Trophoblast cell (in vitro differentiated cells and primary cell): ENCODE measurements around the gene DHPS.

Source experiments
- DNase-seq, 2 donors: peaks; one replicate each; pipeline ENCODE4 v3.0.0-alpha.2; 2016
- H2AFZ ChIP-seq: 2 replicates; pipeline ENCODE4 v1.6.1; 2013; ENCODE audit warnings: low read length, moderate library complexity, mild to moderate bottlenecking; ENCODE audit not compliant: insufficient read depth, poor library complexity
- H2AK5ac ChIP-seq: 2 replicates; pipeline ENCODE4 v1.6.1; 2013; ENCODE audit warnings: mild to moderate bottlenecking, low read length
- H2BK120ac ChIP-seq: 2 replicates; pipeline ENCODE4 v1.6.1; 2013; ENCODE audit warnings: low read length, mild to moderate bottlenecking, moderate library complexity; ENCODE audit not compliant: insufficient read depth, poor library complexity
- H2BK12ac ChIP-seq: 2 replicates; pipeline ENCODE4 v1.6.1; 2013; ENCODE audit warnings: mild to moderate bottlenecking, low read length, moderate library complexity
- H2BK5ac ChIP-seq: 2 replicates; pipeline ENCODE4 v1.6.1; 2013; ENCODE audit warnings: low read length, low read depth, moderate library complexity, mild to moderate bottlenecking; ENCODE audit not compliant: poor library complexity
- H3K14ac ChIP-seq: 2 replicates; pipeline ENCODE4 v1.6.1; 2013; ENCODE audit warnings: mild to moderate bottlenecking, low read length
- H3K18ac ChIP-seq: 2 replicates; pipeline ENCODE4 v1.6.1; 2013; ENCODE audit warnings: mild to moderate bottlenecking, low read length
- H3K23ac ChIP-seq: 2 replicates; pipeline ENCODE4 v1.6.1; 2013; ENCODE audit warnings: low read length
- H3K27ac ChIP-seq: 2 replicates; pipeline ENCODE4 v1.5.1; 2013; ENCODE audit warnings: low read depth, mild to moderate bottlenecking, inconsistent platforms, low read length, moderate library complexity
- H3K27me3 ChIP-seq: 2 replicates; pipeline ENCODE4 v1.6.1; 2013; ENCODE audit warnings: inconsistent platforms, mild to moderate bottlenecking, low read length, moderate library complexity; ENCODE audit not compliant: insufficient read depth
- H3K36me3 ChIP-seq, 2 experiments: 1 replicate in 1 of 2; 2 replicates in 1 of 2; pipeline ENCODE4 v1.6.1; 2013; ENCODE audit warnings: low read length in 2 of 2, mild to moderate bottlenecking in 2 of 2, moderate library complexity in 1 of 2; ENCODE audit not compliant: insufficient read depth in 2 of 2, control insufficient read depth in 1 of 2
- H3K4ac ChIP-seq: 2 replicates; pipeline ENCODE4 v1.6.1; 2013; ENCODE audit warnings: low read depth, mild to moderate bottlenecking, low read length, moderate library complexity
- H3K4me1 ChIP-seq, 2 experiments: 1 replicate in 1 of 2; 2 replicates in 1 of 2; pipeline ENCODE4 v1.6.1; 2013; ENCODE audit warnings: low read length in 2 of 2, mild to moderate bottlenecking in 2 of 2, moderate library complexity in 1 of 2; ENCODE audit not compliant: insufficient read depth in 2 of 2, control insufficient read depth in 1 of 2
- H3K4me2 ChIP-seq: 2 replicates; pipeline ENCODE4 v1.6.1; 2013; ENCODE audit warnings: inconsistent platforms, mild to moderate bottlenecking, low read length, moderate library complexity
- H3K4me3 ChIP-seq: 2 replicates; pipeline ENCODE4 v1.5.1; 2013; ENCODE audit warnings: mild to moderate bottlenecking, low read depth, low read length, inconsistent platforms
- H3K79me1 ChIP-seq: one replicate; pipeline ENCODE4 v1.6.1; 2013; ENCODE audit warnings: low read length
- H3K79me2 ChIP-seq: 2 replicates; pipeline ENCODE4 v1.6.1; 2013; ENCODE audit warnings: low read length, mild to moderate bottlenecking; ENCODE audit not compliant: control insufficient read depth, insufficient read depth, poor library complexity
- H3K9ac ChIP-seq: 2 replicates; pipeline ENCODE4 v1.6.1; 2013; ENCODE audit warnings: mild to moderate bottlenecking, low read length
- H3K9me3 ChIP-seq: 2 replicates; pipeline ENCODE4 v1.6.1; 2013; ENCODE audit warnings: low read depth, mild to moderate bottlenecking, control low read depth, inconsistent platforms, low read length; ENCODE audit not compliant: insufficient read depth
- H4K12ac ChIP-seq: 2 replicates; pipeline ENCODE4 v1.6.1; 2013; ENCODE audit warnings: low read depth, mild to moderate bottlenecking, low read length, moderate library complexity
- H4K8ac ChIP-seq: 2 replicates; pipeline ENCODE4 v1.6.1; 2013; ENCODE audit warnings: low read depth, mild to moderate bottlenecking, low read length, moderate library complexity
- H4K91ac ChIP-seq: one replicate; pipeline ENCODE4 v1.6.1; 2013; ENCODE audit warnings: low read depth, mild to moderate bottlenecking, low read length, moderate library complexity
- WGBS: extraction: QIAGEN DNeasy Blood & Tissue Kit; methylation state at CpG from one replicate; pipeline ENCODE4 v1.1.7; 2013; ENCODE audit warnings: missing lambda C conversion rate; ENCODE audit not compliant: insufficient read length, insufficient coverage; ENCODE audit errors: extremely low coverage; 5-methylcytosine and 5-hydroxymethylcytosine counted together

The DHPS gene

GRCh38 chr19:12705654-12706331 is 24.1 kb upstream of the DHPS start:
- H3K4me2 ChIP-seq, result no peak overlapping the region
- H3K4ac ChIP-seq, result no peak overlapping the region
- H3K23ac ChIP-seq, result no peak overlapping the region
- H3K9me3 ChIP-seq, result no peaks in the 10 kb centered on the region
- H2BK5ac ChIP-seq, result no peak overlapping the region
- no peak overlapping the region for H3K4me3 ChIP-seq
- H3K36me3 ChIP-seq, result peaks cover 81 to 84% of the 10 kb centered on the region in 2 experiments
- no peaks in the 10 kb centered on the region for H3K79me1 ChIP-seq
- DNase-seq, result no peak
- H3K27me3 ChIP-seq, result no peaks in the 10 kb centered on the region
- H4K12ac ChIP-seq, result no peak overlapping the region
- no peak overlapping the region for H4K8ac ChIP-seq
- no peak overlapping the region for H3K14ac ChIP-seq
- no peak overlapping the region for H3K9ac ChIP-seq
- H3K27ac ChIP-seq, result no peak overlapping the region
- H2BK12ac ChIP-seq, result no peak overlapping the region
- no peaks in the 10 kb centered on the region for H3K79me2 ChIP-seq
- H4K91ac ChIP-seq, result no peak overlapping the region
- no peak overlapping the region for H2BK120ac ChIP-seq
- no peak overlapping the region for H3K18ac ChIP-seq
- no peaks in the 10 kb centered on the region for H3K4me1 ChIP-seq
- no peak overlapping the region for H2AK5ac ChIP-seq
- no CpG with 5 or more reads among the region's 29 CpGs for WGBS
- no peak overlapping the region for H2AFZ ChIP-seq

GRCh38 chr19:12705169-12705568 is 23.5 kb upstream of the DHPS start:
- Histone ChIP-seq H3K79me2 (no peaks in the 10 kb centered on the region), H4K12ac (no peak overlapping the region), H3K4me3 (no peak overlapping the region), H3K14ac (no peak overlapping the region), H4K91ac (no peak overlapping the region), H3K27me3 (no peaks in the 10 kb centered on the region), H3K27ac (no peak overlapping the region), H3K4me1 (no peaks in the 10 kb centered on the region), H3K36me3 (peaks cover 81 to 85% of the 10 kb centered on the region in 2 experiments), H2BK12ac (no peak overlapping the region), H2BK5ac (no peak overlapping the region), H3K4me2 (no peak overlapping the region), H3K4ac (no peak overlapping the region), H4K8ac (no peak overlapping the region), H2AK5ac (no peak overlapping the region), H2AFZ (no peak overlapping the region), H3K23ac (no peak overlapping the region), H3K18ac (no peak overlapping the region), H3K9ac (no peak overlapping the region), H3K79me1 (no peaks in the 10 kb centered on the region), H3K9me3 (no peaks in the 10 kb centered on the region), H2BK120ac (no peak overlapping the region)
- no CpG with 5 or more reads among the region's 13 CpGs for WGBS
- DNase-seq, result no peak

- WGBS, result no CpG with 5 or more reads among the region's 9 CpGs
- H4K91ac ChIP-seq, result no peak overlapping the region
Measured at GRCh38 chr19:12703046-12703445, 21.4 kb upstream of the DHPS start.

GRCh38 chr19:12701596-12702282 is 20.1 kb upstream of the DHPS start:
- DNase-seq, result no peak
- H3K4ac ChIP-seq, result no peak overlapping the region
- H4K91ac ChIP-seq, result no peak overlapping the region
- no peak overlapping the region for H2BK5ac ChIP-seq
- no peak overlapping the region for H4K8ac ChIP-seq
- H2BK12ac ChIP-seq, result no peak overlapping the region
- no peak overlapping the region for H3K23ac ChIP-seq
- H3K9me3 ChIP-seq, result no peaks in the 10 kb centered on the region
- H3K4me1 ChIP-seq, result no peaks in the 10 kb centered on the region
- no peak overlapping the region for H3K4me2 ChIP-seq
- H3K9ac ChIP-seq, result no peak overlapping the region
- H3K36me3 ChIP-seq, result peaks cover 72 to 79% of the 10 kb centered on the region in 2 experiments
- H2BK120ac ChIP-seq, result no peak overlapping the region
- no peak overlapping the region for H2AFZ ChIP-seq
- no peak overlapping the region for H2AK5ac ChIP-seq
- H3K4me3 ChIP-seq, result no peak overlapping the region
- H3K79me2 ChIP-seq, result peaks cover under 1% of the 10 kb centered on the region
- no peak overlapping the region for H3K14ac ChIP-seq
- no CpG with 5 or more reads among the region's 33 CpGs for WGBS
- no peak overlapping the region for H3K27ac ChIP-seq
- H4K12ac ChIP-seq, result no peak overlapping the region
- H3K18ac ChIP-seq, result no peak overlapping the region
- no peaks in the 10 kb centered on the region for H3K79me1 ChIP-seq
- no peaks in the 10 kb centered on the region for H3K27me3 ChIP-seq

More at GRCh38 chr19:12703046-12703445, 21.4 kb upstream of the DHPS start:
- Histone ChIP-seq H3K79me1 (no peaks in the 10 kb centered on the region), H3K4ac (no peak overlapping the region), H3K4me3 (no peak overlapping the region), H3K4me2 (no peak overlapping the region), H2BK12ac (no peak overlapping the region), H2AFZ (no peak overlapping the region), H3K79me2 (no peaks in the 10 kb centered on the region), H3K18ac (peak overlapping the region; percentile 46), H2AK5ac (no peak overlapping the region), H3K4me1 (no peaks in the 10 kb centered on the region), H3K9ac (no peak overlapping the region), H2BK5ac (no peak overlapping the region), H3K27me3 (no peaks in the 10 kb centered on the region), H4K8ac (no peak overlapping the region), H3K36me3 (peaks cover 76 to 84% of the 10 kb centered on the region in 2 experiments), H4K12ac (no peak overlapping the region), H3K14ac (no peak overlapping the region), H3K9me3 (no peaks in the 10 kb centered on the region), H3K23ac (no peak overlapping the region), H2BK120ac (no peak overlapping the region), H3K27ac (no peak overlapping the region)
- peak in 1 of 2 donors; percentile 18 for DNase-seq
